Jurkat, Clone E6-1 (cell line): Measurements from ENCODE around the gene UBALD2.
"Not testable (repeated sequence)": the region's sequence is repeated elsewhere in the genome, so short reads cannot be mapped to it uniquely, and the experiment has no call there.

ENCODE experiments used
- DNase-seq: peaks from one replicate; pipeline ENCODE4 v3.0.0-alpha.2; 2011; ENCODE audit warnings: low read depth, low spot score
- H3K4me3 ChIP-seq: 2 replicates; pipeline ENCODE4 v1.5.1; 2011; ENCODE audit warnings: mild to moderate bottlenecking, low read length, control low read depth, moderate library complexity

The UBALD2 gene

GRCh38 chr17:76243826-76244679 lies 21.1 kb upstream of the UBALD2 start:
- peak; percentile 63 for DNase-seq
- H3K4me3 ChIP-seq, result no peak overlapping the region

- H3K4me3 ChIP-seq, DNase-seq: not testable (repeated sequence)
Measured at GRCh38 chr17:76244721-76245120, 20.4 kb upstream of the UBALD2 start.

- H3K4me3 ChIP-seq, result no peak overlapping the region
- DNase-seq, result peak; percentile 67
Measured at GRCh38 chr17:76246080-76247066, 18.8 kb upstream of the UBALD2 start.

- no peak overlapping the region for H3K4me3 ChIP-seq
- no peak for DNase-seq
Measured at GRCh38 chr17:76247304-76247703, 17.8 kb upstream of the UBALD2 start.

GRCh38 chr17:76248013-76248782 lies 16.9 kb upstream of the UBALD2 start:
- H3K4me3 ChIP-seq, result no peak overlapping the region
- DNase-seq, result no peak

- no peak overlapping the region for H3K4me3 ChIP-seq
- no peak for DNase-seq
Measured at GRCh38 chr17:76250141-76250540, 15.0 kb upstream of the UBALD2 start.

GRCh38 chr17:76251478-76252039 lies 13.6 kb upstream of the UBALD2 start:
- DNase-seq, result no peak
- no peak overlapping the region for H3K4me3 ChIP-seq

GRCh38 chr17:76252040-76252954 lies 12.9 kb upstream of the UBALD2 start:
- no peak for DNase-seq
- H3K4me3 ChIP-seq, result no peak overlapping the region

- DNase-seq, H3K4me3 ChIP-seq: not testable (repeated sequence)
Measured at GRCh38 chr17:76252967-76253766, 12.0 kb upstream of the UBALD2 start.

GRCh38 chr17:76253841-76254240 lies 11.3 kb upstream of the UBALD2 start:
- no peak for DNase-seq

GRCh38 chr17:76254275-76254674 lies 10.9 kb upstream of the UBALD2 start:
- no peak overlapping the region for H3K4me3 ChIP-seq
- no peak for DNase-seq

More at GRCh38 chr17:76253841-76254240, 11.3 kb upstream of the UBALD2 start:
- no peak overlapping the region for H3K4me3 ChIP-seq

GRCh38 chr17:76255801-76256429 lies 9.2 kb upstream of the UBALD2 start:
- DNase-seq, result no peak
- H3K4me3 ChIP-seq, result no peak overlapping the region

GRCh38 chr17:76256430-76257050 lies 8.6 kb upstream of the UBALD2 start:
- DNase-seq, result peak; percentile 51
- not testable (repeated sequence) for H3K4me3 ChIP-seq

- H3K4me3 ChIP-seq, result no peak overlapping the region
- no peak for DNase-seq
Measured at GRCh38 chr17:76260220-76260619, 4.9 kb upstream of the UBALD2 start.

- no peak overlapping the region for H3K4me3 ChIP-seq
- no peak for DNase-seq
Measured at GRCh38 chr17:76260669-76261068, 4.5 kb upstream of the UBALD2 start.
